Gastrocnemius medialis (tissue), 4 donors: ENCODE results near the gene CCDC93. TPM values are rescaled to one million over a fixed set of nuclear protein-coding genes. Genes with fewer than 3 reads are reported as not detected.

Experiments
- ATAC-seq, 2 donors: fragments of 150-250 bp; one replicate each; pipeline ENCODE4 v1.9.1; 2016
- DNase-seq, 2 donors: peaks; one replicate each; pipeline ENCODE4 v3.0.0-alpha.2; 2019
- H3K27ac ChIP-seq, 4 donors: fragments of 200-600 bp; sonication (generic); 1 replicate in 1 of 4; 2 replicates in 3 of 4; pipeline ENCODE4 v1.5.1; 2016 to 2018; ENCODE audit warnings: mild to moderate bottlenecking in 2 of 4, moderate library complexity in 1 of 4
- H3K27me3 ChIP-seq, 3 donors: fragments of 200-600 bp; sonication (generic) in 2 of 3; 1 replicate in 1 of 3; 2 replicates in 2 of 3; pipeline versions ENCODE4 v1.5.1 to v1.6.0; 2016 to 2019; ENCODE audit warnings: mild to moderate bottlenecking in 1 of 3, moderate library complexity in 1 of 3
- H3K36me3 ChIP-seq, 2 donors: fragments of 200-600 bp; sonication (generic) in 1 of 2; one replicate each; pipeline ENCODE4 v1.5.1; 2017 to 2018
- H3K4me1 ChIP-seq, 2 donors: fragments of 200-600 bp; sonication (generic) in 1 of 2; one replicate each; pipeline ENCODE4 v1.5.1; 2016 to 2017; ENCODE audit warnings: mild to moderate bottlenecking in 2 of 2
- H3K4me3 ChIP-seq, 4 donors: fragments of 200-600 bp; sonication (generic) in 3 of 4; 1 replicate in 1 of 4; 2 replicates in 3 of 4; pipeline ENCODE4 v1.5.1; 2016 to 2019; ENCODE audit warnings: mild to moderate bottlenecking in 2 of 4
- H3K9me3 ChIP-seq, 3 donors: fragments of 200-600 bp; sonication (generic) in 2 of 3; 1 replicate in 1 of 3; 2 replicates in 2 of 3; pipeline ENCODE4 v1.5.1; 2016 to 2019
- CTCF ChIP-seq, 5 experiments: fragments of 450-650 bp in 3 of 5; fragments of 200-600 bp in 2 of 5; sonication (generic) in 2 of 5; IDR thresholded peaks in 4 of 5; conservative IDR thresholded peaks in 1 of 5; 1 replicate in 4 of 5; 2 replicates in 1 of 5; pipeline ENCODE4 v1.5.1; 2016 to 2019; ENCODE audit warnings: antibody characterized with exemption in 5 of 5, mild to moderate bottlenecking in 3 of 5, moderate library complexity in 3 of 5
- POLR2A ChIP-seq, 2 donors: fragments of 450-650 bp; IDR thresholded peaks; one replicate each; pipeline ENCODE4 v1.6.1; 2017; ENCODE audit warnings: antibody characterized with exemption in 2 of 2, mild to moderate bottlenecking in 2 of 2, moderate library complexity in 2 of 2
- in situ Hi-C, 4 donors: fragments of 200-750 bp; cut with MboI; loops; one replicate each; pipeline versions ENCODE4 v1.15.0 to v1.8.0; 2017; ENCODE audit warnings: low sequenced_read_pairs in 4 of 4
- intact Hi-C: fragments of 100-400 bp; cut with DNase I; formaldehyde crosslinking; loops from one replicate; pipeline ENCODE4 v1.15.1; 2023; ENCODE audit warnings: low total_unique reads
- total RNA-seq, 4 donors: library from RNA; depleted of rRNA; stranded (reverse); fragments of >200 nt; gene quantifications; one replicate each; pipeline versions ENCODE4 v1.1.0 to v1.2.3, GENCODE V29; 2016

CCDC93 gene
- total RNA-seq, 4 donors from 2014 or later: 9.6 to 13.6 (median 12.8) TPM

DNA sequence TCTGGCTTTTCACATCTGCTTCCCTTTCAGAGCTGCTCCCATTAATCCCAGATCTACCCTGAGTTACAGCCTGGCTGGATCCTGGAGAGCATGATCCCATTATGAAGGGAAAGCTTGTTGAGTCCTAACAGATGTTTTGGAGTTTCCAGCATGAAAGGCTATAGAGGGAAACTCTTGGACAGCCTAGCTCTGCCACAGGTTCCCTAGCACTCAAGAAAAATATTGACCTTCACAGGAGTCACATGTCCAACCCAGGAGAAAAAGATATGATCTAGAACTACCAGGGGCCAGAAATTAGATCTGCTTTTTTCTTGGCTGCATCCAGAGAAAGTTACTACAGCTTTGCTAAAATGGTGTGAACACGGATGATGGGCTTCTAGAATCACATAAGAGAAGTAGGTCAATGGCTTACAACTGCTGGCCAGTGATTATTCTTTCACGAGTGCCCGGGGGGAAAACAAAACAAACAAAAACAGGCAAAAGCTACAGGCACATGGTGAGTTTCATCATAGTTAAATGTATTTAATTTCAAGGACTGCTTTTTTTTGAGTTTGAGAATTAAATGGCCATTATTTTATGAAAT, 15.9 kb downstream of the CCDC93 start:
- intact Hi-C loops: no loop called here
- TF ChIP-seq CTCF (IDR thresholded peaks at IDR 0.05 in 4 of 5, conservative IDR thresholded peaks at IDR 0.05 in 1 of 5) (no peak), POLR2A (IDR thresholded peaks at IDR 0.05) (no peak)

GRCh38 chr2:117996525-117996924, 17.3 kb downstream of the CCDC93 start:
- intact Hi-C loops: no loop called here
- TF ChIP-seq POLR2A (IDR thresholded peaks at IDR 0.05): no peak
- TF ChIP-seq CTCF (IDR thresholded peaks at IDR 0.05 in 4 of 5, conservative IDR thresholded peaks at IDR 0.05 in 1 of 5): no peak

More for the DNA sequence above, 15.9 kb downstream of the CCDC93 start:
- Histone ChIP-seq H3K27me3 (no peaks in the 10 kb centered on the region), H3K4me3 (no peak overlapping the region), H3K9me3 (no peaks in the 10 kb centered on the region), H3K4me1 (peaks cover 7 to 15% of the 10 kb centered on the region in 2 donors), H3K36me3 (peaks cover 0 to 61% of the 10 kb centered on the region in 2 donors), H3K27ac (peak overlapping the region in 2 of 4 donors; percentile 42 to 50)
- in situ Hi-C loops: no loop called here
- peak; percentile 56 to 61 for ATAC-seq
- no peak for DNase-seq

GRCh38 chr2:117994729-117995128, 19.1 kb downstream of the CCDC93 start:
- no peak for TF ChIP-seq POLR2A (IDR thresholded peaks at IDR 0.05)
- TF ChIP-seq CTCF (IDR thresholded peaks at IDR 0.05 in 4 of 5, conservative IDR thresholded peaks at IDR 0.05 in 1 of 5): no peak
- in situ Hi-C loops (no loop called here), intact Hi-C loops (no loop called here)
- H3K27ac ChIP-seq: no peak overlapping the region
- no peak for ATAC-seq
- peaks cover 0 to 66% of the 10 kb centered on the region in 2 donors for H3K36me3 ChIP-seq
- H3K27me3 ChIP-seq: no peaks in the 10 kb centered on the region
- no peaks in the 10 kb centered on the region for H3K9me3 ChIP-seq
- no peak overlapping the region for H3K4me3 ChIP-seq
- peaks cover 7 to 14% of the 10 kb centered on the region in 2 donors for H3K4me1 ChIP-seq
- no peak for DNase-seq

More at GRCh38 chr2:117996525-117996924, 17.3 kb downstream of the CCDC93 start:
- in situ Hi-C loops: no loop called here
- Histone ChIP-seq H3K9me3 (no peaks in the 10 kb centered on the region), H3K27me3 (no peaks in the 10 kb centered on the region), H3K27ac (no peak overlapping the region), H3K36me3 (peaks cover 0 to 69% of the 10 kb centered on the region in 2 donors), H3K4me3 (no peak overlapping the region), H3K4me1 (peaks cover 7 to 14% of the 10 kb centered on the region in 2 donors)
- ATAC-seq (no peak), DNase-seq (no peak)

- no peaks in the 10 kb centered on the region for H3K27me3 ChIP-seq
- in situ Hi-C loops (no loop called here), intact Hi-C loops (no loop called here)
- no peak for DNase-seq
- TF ChIP-seq POLR2A (IDR thresholded peaks at IDR 0.05) (no peak), CTCF (IDR thresholded peaks at IDR 0.05 in 4 of 5, conservative IDR thresholded peaks at IDR 0.05 in 1 of 5) (no peak)
- H3K4me1 ChIP-seq: peaks cover 12 to 13% of the 10 kb centered on the region in 2 donors
- no peak for ATAC-seq
- H3K4me3 ChIP-seq: no peak overlapping the region
- H3K9me3 ChIP-seq: no peaks in the 10 kb centered on the region
- H3K27ac ChIP-seq: no peak overlapping the region
- H3K36me3 ChIP-seq: peaks cover 3 to 51% of the 10 kb centered on the region in 2 donors
These were observed 23.9 kb downstream of the CCDC93 start for GRCh38 chr2:117989854-117990438.
